Suprapubic skin (tissue), 4 donors: ENCODE measurements around the gene CLSTN2. TPM values are rescaled to one million over a fixed set of nuclear protein-coding genes. Genes with fewer than 3 reads are reported as not detected.

Experiments
- DNase-seq, 2 donors: peaks; one replicate each; pipeline ENCODE4 v3.0.0-alpha.2; 2019; ENCODE audit warnings: low spot score in 2 of 2
- H3K27ac ChIP-seq: fragments of 200-600 bp; sonication (generic); one replicate; pipeline ENCODE4 v1.5.1; 2019
- H3K27me3 ChIP-seq: fragments of 200-600 bp; sonication (generic); one replicate; pipeline ENCODE4 v1.5.1; 2019
- H3K36me3 ChIP-seq: fragments of 200-600 bp; sonication (generic); one replicate; pipeline ENCODE4 v1.5.1; 2019
- H3K4me1 ChIP-seq: fragments of 200-600 bp; sonication (generic); one replicate; pipeline ENCODE4 v1.5.1; 2019
- H3K4me3 ChIP-seq: fragments of 200-600 bp; sonication (generic); one replicate; pipeline ENCODE4 v1.5.1; 2019; ENCODE audit warnings: mild to moderate bottlenecking
- H3K9me3 ChIP-seq: fragments of 200-600 bp; sonication (generic); one replicate; pipeline ENCODE4 v1.5.1; 2019
- EP300 ChIP-seq: sonication (generic); formaldehyde crosslinking; IDR thresholded peaks from one replicate; pipeline ENCODE4 v1.6.1; 2017; ENCODE audit warnings: antibody characterized with exemption
- POLR2A ChIP-seq, 2 donors: fragments of 450-650 bp; IDR thresholded peaks; one replicate each; pipeline ENCODE4 v1.6.1; 2017; ENCODE audit warnings: antibody characterized with exemption in 2 of 2, mild to moderate bottlenecking in 2 of 2, moderate library complexity in 2 of 2
- POLR2AphosphoS5 ChIP-seq, 3 donors: sonication (generic); formaldehyde crosslinking; IDR thresholded peaks; one replicate each; pipeline ENCODE4 v1.6.1; 2017; ENCODE audit warnings: antibody characterized with exemption in 3 of 3
- WGBS: methylation state at CpG from one replicate; pipeline ENCODE4 v1.1.5; 2018; 5-methylcytosine and 5-hydroxymethylcytosine counted together
- total RNA-seq, 4 donors: library from RNA; depleted of rRNA; stranded (reverse); fragments of >200 nt; gene quantifications; one replicate each; pipeline ENCODE4 v1.1.0, GENCODE V29; 2016
- TF ChIP-seq, protein P1 (sequence below), 2 donors: fragments of 200-600 bp in 1 of 2; fragments of 450-650 bp in 1 of 2; sonication (generic) in 1 of 2; IDR thresholded peaks; one replicate each; pipeline ENCODE4 v1.5.1; 2016 to 2019; ENCODE audit warnings: antibody characterized with exemption in 2 of 2, mild to moderate bottlenecking in 1 of 2, moderate library complexity in 1 of 2

The CLSTN2 gene
- total RNA-seq, 4 donors from 2014 or later, result 4.3 to 14.1 (median 7.4) TPM

DNA sequence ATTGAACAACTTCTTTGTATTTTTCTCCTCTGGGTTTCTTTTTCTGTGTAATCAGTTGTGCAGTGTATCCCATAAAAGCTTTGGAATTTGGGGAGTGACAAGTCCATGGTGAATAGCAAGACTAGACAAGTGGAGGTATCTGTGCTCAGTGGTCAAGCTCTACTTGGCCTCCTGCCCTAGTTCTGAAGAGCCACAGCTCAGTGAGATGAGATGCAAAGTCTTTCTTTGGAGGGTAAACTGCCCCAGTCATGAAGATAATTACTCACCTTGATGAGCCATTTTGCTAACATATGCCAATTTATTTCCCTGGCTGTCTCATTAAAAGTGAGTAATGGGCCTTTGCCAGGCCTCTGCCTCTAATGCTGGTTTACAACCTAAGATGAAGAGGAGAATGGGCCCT is 471.7 kb downstream of the CLSTN2 start:
- Histone ChIP-seq H3K27me3 (no peaks in the 10 kb centered on the region), H3K4me1 (no peaks in the 10 kb centered on the region), H3K36me3 (no peaks in the 10 kb centered on the region), H3K4me3 (no peak overlapping the region), H3K27ac (no peak overlapping the region), H3K9me3 (peaks cover 7% of the 10 kb centered on the region)
- no peak for TF ChIP-seq EP300
- TF ChIP-seq POLR2AphosphoS5 (IDR thresholded peaks at IDR 0.05), result no peak
- TF ChIP-seq, protein P1, sequence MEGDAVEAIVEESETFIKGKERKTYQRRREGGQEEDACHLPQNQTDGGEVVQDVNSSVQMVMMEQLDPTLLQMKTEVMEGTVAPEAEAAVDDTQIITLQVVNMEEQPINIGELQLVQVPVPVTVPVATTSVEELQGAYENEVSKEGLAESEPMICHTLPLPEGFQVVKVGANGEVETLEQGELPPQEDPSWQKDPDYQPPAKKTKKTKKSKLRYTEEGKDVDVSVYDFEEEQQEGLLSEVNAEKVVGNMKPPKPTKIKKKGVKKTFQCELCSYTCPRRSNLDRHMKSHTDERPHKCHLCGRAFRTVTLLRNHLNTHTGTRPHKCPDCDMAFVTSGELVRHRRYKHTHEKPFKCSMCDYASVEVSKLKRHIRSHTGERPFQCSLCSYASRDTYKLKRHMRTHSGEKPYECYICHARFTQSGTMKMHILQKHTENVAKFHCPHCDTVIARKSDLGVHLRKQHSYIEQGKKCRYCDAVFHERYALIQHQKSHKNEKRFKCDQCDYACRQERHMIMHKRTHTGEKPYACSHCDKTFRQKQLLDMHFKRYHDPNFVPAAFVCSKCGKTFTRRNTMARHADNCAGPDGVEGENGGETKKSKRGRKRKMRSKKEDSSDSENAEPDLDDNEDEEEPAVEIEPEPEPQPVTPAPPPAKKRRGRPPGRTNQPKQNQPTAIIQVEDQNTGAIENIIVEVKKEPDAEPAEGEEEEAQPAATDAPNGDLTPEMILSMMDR (IDR thresholded peaks at IDR 0.05), result no peak
- TF ChIP-seq POLR2A (IDR thresholded peaks at IDR 0.05), result no peak
- DNase-seq, result no peak

DNA sequence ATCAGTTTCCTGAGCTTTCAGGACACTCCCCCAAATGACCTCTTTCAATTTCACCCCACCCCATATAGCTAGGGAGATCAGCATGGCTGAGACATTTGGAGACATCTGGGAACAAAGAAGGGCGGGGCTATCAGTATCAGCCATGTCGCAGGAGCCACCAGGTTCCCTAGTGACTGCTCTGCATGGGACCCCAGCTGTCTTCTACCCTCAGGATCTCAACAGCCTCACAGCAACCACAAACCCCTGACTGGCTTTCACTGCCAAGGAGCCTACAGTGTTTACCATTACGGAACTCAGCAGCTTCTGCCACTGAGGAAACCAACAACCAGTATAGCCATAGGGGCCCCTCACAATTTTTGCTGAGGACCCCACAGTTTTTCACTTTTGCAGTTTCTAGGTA is 473.3 kb downstream of the CLSTN2 start:
- H3K27me3 ChIP-seq, result no peaks in the 10 kb centered on the region
- no peaks in the 10 kb centered on the region for H3K4me1 ChIP-seq
- H3K36me3 ChIP-seq, result no peaks in the 10 kb centered on the region
- H3K4me3 ChIP-seq, result no peak overlapping the region
- WGBS, result 93% methylated on average over 3 of the region's 3 CpGs
- DNase-seq, result no peak
- peaks cover 7% of the 10 kb centered on the region for H3K9me3 ChIP-seq
- TF ChIP-seq POLR2AphosphoS5 (IDR thresholded peaks at IDR 0.05), result no peak
- TF ChIP-seq, protein P1 (IDR thresholded peaks at IDR 0.05), result no peak
- TF ChIP-seq EP300, result no peak
- no peak for TF ChIP-seq POLR2A (IDR thresholded peaks at IDR 0.05)
- no peak overlapping the region for H3K27ac ChIP-seq

DNA sequence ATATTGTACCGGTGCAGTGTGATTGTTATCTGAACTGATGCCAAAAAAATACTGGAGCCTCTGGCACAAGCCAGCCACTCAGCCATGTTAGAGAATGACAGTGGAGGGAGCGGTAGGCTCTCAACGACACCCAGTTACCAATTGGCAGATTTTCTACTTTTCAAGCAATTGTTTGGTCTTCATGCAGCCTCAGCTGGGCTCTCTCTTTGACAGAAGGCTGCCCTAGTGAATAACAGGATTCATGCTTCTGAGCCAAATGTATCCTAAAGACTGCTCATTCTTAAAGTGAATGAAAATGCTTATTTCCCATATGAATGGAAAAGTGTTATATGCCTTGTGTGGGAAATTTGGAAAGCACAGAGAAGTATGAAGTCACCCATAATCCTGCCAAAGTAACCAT is 481.7 kb downstream of the CLSTN2 start:
- DNase-seq, result no peak
- TF ChIP-seq POLR2AphosphoS5 (IDR thresholded peaks at IDR 0.05), result no peak
- TF ChIP-seq, protein P1 (IDR thresholded peaks at IDR 0.05), result no peak
- TF ChIP-seq EP300, result no peak
- WGBS, result 65% methylated on average over 3 of the region's 3 CpGs

DNA sequence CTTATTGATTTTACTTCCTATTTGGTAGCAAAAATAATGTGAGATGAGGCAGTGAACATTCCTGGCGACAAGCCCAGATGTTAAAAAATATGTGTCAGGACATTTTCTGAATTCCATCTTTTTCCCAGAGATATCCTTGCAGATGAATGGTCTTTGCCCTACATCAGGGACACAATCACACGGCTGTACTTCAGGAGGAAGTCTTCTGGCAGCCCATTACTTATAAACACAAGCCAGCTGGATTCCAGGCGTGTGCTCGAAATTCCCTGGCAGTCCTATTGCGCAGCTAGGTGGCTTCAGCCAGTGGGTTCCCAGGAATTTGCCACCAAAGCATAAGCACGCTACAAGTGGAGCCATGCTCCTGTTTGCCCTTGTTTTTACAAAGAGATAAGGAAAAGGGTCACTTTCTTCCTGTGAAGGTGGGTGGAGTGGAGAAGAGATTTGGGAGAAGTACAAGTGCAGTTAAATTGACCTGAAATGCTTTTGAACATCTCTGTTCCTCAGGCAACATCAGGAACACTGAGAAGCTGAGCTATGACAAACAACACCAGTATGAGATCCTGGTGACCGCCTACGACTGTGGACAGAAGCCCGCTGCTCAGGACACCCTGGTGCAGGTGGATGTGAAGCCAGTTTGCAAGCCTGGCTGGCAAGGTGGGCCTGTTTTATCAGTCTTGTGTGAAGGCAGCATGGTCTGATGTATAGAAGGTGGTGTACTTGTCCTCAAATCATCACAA is 485.8 kb downstream of the CLSTN2 start:
- Histone ChIP-seq H3K27ac (no peak overlapping the region), H3K4me3 (no peak overlapping the region), H3K36me3 (no peaks in the 10 kb centered on the region), H3K9me3 (no peaks in the 10 kb centered on the region), H3K4me1 (no peaks in the 10 kb centered on the region), H3K27me3 (no peaks in the 10 kb centered on the region)
- TF ChIP-seq, protein P1 (IDR thresholded peaks at IDR 0.05), result no peak
- TF ChIP-seq EP300, result no peak
- no peak for TF ChIP-seq POLR2A (IDR thresholded peaks at IDR 0.05)
- no peak for TF ChIP-seq POLR2AphosphoS5 (IDR thresholded peaks at IDR 0.05)
- 44% methylated on average over 9 of the region's 9 CpGs for WGBS
- DNase-seq, result no peak

More for the DNA sequence above, 481.7 kb downstream of the CLSTN2 start:
- Histone ChIP-seq H3K36me3 (no peaks in the 10 kb centered on the region), H3K4me3 (no peak overlapping the region), H3K4me1 (no peaks in the 10 kb centered on the region), H3K9me3 (no peaks in the 10 kb centered on the region), H3K27me3 (no peaks in the 10 kb centered on the region), H3K27ac (no peak overlapping the region)

DNA sequence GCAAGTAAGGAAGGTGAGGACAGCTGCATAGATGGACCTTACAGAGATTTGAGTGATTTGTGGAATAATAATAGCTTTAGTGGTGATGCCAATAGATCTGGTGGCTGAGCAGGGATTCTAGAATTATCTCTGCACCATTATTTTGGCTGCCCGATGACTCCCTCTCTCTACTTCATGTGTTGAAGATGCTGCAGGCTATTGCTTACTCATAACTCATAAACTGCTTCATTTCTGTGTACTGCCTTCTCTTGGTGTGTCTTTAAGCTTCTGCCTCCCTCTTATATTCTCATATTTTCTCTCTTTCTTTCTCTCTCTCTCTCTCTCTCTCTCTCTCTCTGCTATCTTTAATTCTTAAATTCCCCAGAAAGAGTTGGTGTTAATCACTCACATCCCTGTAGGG is 486.9 kb downstream of the CLSTN2 start:
- no peak for DNase-seq
- Histone ChIP-seq H3K9me3 (no peaks in the 10 kb centered on the region), H3K4me3 (no peak overlapping the region), H3K36me3 (no peaks in the 10 kb centered on the region), H3K27me3 (no peaks in the 10 kb centered on the region), H3K27ac (no peak overlapping the region), H3K4me1 (no peaks in the 10 kb centered on the region)
- WGBS, result 33% methylated on average over 1 of the region's 1 CpG
- TF ChIP-seq, protein P1 (IDR thresholded peaks at IDR 0.05), result no peak
- TF ChIP-seq POLR2AphosphoS5 (IDR thresholded peaks at IDR 0.05) (no peak), EP300 (no peak)
